T-helper 22 cell (primary cell): ENCODE measurements around the gene STK32B.
"Not testable (repeated sequence)": the region's sequence is repeated elsewhere in the genome, so short reads cannot be mapped to it uniquely, and the experiment has no call there.

ENCODE experiments used
- DNase-seq: peaks from one replicate; pipeline ENCODE4 v3.0.0-alpha.2; 2020; ENCODE audit warnings: low read depth

Gene STK32B

DNA sequence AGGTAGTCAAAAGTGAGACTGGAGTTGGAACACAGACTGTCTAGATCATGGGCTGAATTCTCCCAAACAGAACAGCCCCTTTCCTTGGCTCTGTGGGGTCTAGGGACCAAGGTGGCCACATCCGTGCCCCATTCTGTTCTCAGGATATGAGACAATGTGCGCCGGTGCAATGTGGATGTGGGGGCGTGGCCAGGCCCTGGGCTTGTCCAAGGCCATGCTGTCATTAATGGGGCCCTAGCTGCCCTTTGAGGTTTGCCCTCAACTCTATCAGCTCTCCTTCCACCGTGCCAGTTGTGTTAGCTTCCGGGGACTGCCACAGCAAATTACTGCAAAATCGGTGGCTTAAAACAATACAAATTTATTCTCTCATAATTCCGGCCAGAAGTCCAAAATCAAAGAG, 344.5 kb downstream of the STK32B start:
- no peak for DNase-seq

DNA sequence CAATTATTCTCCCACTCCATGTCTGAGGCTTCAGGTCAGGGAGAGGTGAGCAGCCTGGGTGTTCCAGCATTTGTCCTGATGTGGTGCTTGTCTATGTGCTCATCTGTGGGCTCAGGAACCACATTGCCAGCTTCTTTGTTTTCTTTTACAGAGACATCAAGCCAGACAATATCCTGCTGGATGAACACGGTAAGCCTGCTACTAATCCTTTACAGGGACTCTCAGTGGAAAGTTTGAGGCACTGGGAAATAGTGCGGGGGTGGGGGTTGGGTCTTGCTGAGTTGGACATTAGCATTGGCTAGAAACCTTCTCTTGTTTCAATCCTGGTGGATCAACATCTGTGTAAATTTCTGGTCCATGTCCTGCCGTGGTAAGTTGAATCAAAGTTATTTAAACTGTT, 346.8 kb downstream of the STK32B start:
- DNase-seq = no peak

GRCh38 chr4:5399124-5399523, 347.8 kb downstream of the STK32B start:
- DNase-seq = no peak

DNA sequence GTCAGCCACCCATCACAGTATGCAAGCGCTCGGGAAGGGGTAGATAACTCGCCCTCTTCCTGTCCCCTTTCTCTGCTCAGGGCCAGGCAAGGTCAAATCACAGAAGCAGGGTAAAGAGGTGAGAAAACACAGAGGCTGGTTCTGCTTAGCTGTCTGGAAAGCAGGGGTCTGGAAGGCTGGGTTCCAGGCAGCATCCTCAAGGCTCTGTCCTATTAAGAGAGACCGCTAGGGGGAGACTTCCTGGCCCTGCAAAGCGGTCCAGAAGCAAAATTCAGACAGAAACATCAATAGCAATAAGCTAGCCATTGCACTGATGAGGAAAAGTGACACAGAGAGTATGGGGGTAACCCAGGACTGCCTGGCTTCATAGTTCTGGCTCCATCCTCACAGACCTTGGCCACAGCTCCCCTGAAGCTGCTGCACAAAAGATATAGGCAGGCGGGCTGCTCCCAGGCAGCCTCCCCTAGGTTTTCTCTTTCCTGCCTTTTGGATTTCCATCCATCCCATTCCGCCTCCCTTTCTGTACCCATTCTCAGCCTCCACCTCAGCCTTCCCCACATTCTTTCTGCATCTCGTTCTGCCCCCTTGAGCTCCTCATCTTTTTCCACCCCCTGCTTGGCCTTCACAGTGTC, 348.6 kb downstream of the STK32B start:
- DNase-seq = no peak

GRCh38 chr4:5403746-5404497, 352.6 kb downstream of the STK32B start:
- DNase-seq = no peak

DNA sequence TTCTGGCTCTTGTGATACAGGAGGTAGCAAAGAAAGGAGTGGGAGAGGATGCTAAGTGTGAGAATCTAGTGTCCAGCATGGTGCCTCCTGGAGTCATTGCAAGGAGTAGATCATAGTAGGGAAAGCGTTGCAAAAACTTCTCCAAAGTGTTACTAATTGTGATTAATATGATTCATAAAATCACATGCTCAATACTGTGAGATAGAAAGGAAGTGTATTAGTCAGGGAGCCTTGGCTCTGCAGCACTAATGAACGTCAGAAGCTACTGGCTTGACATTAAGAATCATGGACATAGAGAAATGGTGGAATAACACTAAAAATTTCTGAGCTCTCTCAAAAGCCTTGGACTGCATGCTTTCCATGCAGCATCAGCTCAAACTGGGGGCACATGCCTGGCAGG, 358.0 kb downstream of the STK32B start:
- DNase-seq = no peak

DNA sequence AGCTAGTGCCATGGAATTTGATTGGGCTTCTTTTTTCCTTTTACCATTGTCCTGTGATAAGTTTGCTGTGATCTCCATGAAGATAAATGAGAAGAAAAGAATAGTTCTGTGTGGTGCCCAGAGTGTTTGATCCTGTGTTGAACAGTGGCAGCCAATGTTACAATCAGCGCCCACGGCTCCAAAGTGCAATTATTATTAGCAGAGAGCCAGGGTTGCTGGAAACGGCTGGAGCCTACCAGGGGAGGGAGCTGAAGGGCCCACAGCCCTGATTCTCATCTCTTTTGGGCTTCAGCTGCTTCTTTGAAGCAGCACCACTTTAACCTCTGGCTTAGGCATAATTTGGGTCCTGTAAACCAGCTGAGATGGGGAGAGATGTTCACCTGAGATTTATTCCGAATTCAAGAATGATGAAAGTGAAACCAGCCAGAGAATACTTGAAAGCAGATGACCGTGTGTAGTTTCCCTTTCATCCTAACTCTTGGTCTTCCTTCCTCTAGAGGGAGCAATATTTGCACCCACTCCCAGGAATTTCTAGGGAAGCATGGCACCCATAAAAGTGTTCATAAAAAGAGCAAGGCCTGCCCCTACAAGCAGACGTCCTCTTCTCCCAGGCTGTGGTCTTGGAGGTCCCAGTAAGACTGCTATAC, 358.8 kb downstream of the STK32B start:
- no peak for DNase-seq

GRCh38 chr4:5412296-5412695, 361.0 kb downstream of the STK32B start:
- DNase-seq = no peak

DNA sequence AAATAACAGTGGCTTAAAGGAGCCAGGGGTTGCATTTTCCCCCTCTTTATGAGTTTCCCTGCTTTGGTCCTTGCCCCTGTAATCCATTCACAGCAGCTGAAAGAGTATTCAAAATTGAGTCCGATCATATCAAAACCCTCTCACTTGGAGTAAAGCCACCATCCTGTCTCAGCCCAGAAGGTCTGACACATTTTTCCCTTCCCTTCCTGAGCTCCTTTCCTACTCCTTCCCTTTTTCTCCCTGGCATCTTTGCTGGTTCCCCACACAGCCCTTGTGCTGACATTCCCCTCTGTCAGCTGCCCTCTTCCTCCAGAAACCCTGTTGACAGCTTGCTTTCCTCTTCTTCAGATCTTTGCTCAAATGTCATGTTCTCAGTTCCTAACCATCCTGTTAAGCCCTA, 361.5 kb downstream of the STK32B start:
- DNase-seq = no peak

GRCh38 chr4:5416637-5417036, 365.4 kb downstream of the STK32B start:
- no peak for DNase-seq

DNA sequence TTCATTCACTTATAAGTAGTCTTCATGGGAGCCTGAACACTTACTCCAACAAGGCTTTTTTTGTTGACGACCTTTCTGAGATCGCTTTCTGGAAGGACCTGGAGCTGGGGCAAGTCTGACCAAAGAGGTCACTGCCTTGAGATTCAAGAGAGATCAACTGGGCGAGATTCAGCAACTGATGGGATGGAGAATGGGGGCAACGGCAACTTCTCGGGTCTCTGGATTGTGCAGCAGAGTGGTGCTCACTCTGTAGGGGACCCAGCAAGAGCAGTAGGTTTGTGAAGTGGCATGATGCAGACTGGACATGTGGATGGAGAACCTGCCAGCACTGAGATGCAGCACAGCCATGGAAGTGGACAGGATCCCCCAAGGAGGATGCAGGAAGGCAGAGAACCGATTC, 369.0 kb downstream of the STK32B start:
- DNase-seq = no peak

DNA sequence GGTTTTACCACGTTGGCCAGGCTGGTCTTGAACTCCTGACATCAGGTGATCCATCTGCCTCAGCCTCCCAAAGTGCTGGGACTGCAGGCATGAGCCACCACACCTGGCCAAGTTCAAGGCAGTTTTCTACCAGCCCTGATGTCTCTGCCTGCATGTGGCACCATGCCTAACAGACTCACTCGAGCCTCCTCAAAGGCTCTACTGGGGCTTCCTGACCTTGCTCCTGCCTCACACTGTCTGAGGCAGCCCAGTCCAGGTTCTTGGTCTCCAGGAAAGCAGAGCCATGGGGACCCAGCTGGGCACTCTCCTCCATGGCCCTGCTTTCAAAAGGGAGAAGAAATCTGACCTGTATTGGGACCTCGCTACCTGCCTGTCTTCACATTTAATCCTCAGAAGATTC, 370.1 kb downstream of the STK32B start:
- no peak for DNase-seq

- no peak for DNase-seq
Measured at GRCh38 chr4:5422195-5422594, 370.9 kb downstream of the STK32B start.

DNA sequence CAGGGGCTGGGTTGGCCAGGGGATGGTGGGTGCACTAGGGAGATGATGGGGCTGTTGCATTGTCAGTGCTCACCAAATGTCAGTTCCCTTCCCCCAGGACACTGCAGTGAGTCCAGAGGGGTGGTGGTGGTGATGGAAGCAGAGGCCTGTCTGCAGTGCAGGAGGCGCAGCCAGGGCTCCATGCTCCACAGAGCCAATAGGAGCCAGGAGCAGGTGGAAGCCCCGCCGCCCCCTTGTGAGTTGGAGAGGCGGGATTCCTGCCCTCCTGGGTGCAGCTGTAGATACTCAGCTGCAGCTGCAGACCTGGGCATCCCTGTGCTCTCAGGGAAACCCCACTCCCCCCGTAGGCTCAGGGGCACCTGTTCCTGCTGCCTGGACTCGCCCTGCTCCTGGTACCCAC, 372.4 kb downstream of the STK32B start:
- DNase-seq = no peak

DNA sequence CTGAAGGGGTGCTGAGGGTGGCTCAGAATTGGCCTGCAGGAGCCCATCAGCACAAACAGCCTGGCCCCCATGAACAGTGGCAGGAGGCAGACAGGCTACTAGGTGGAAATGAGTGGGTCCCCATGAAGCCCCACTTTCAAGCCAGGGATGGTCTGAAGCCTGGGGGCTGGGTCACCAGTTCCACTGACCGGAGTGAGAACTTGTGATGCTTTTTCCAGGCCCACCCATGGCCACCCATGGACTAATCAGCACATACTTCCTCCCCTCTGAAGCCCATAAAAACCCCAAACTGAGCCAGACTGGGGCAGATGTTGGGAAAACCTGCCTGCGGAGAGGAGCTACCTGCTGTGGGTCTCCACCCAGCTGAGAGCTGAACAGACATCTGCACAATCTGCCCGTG, 372.9 kb downstream of the STK32B start:
- no peak for DNase-seq

GRCh38 chr4:5424901-5425300, 373.6 kb downstream of the STK32B start:
- DNase-seq = no peak

DNA sequence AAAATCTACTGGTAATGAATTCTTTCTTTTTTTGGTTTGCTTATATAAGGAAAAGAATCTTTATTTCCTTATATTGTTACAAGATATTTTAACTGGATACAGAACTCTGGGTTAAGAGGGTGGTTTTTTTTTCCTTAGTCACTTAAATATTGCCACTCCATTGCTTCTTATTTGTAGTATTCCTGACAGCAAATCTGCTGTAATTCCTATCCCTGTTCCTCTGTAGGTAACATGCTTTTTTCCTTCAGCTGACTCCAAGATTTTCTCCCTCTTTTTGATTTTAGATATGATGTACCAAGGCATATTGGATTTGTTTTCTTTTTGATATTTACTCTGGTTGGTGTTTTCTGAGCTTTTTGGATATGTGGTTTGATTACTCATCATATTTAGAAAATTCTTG, 378.5 kb downstream of the STK32B start:
- no peak for DNase-seq

DNA sequence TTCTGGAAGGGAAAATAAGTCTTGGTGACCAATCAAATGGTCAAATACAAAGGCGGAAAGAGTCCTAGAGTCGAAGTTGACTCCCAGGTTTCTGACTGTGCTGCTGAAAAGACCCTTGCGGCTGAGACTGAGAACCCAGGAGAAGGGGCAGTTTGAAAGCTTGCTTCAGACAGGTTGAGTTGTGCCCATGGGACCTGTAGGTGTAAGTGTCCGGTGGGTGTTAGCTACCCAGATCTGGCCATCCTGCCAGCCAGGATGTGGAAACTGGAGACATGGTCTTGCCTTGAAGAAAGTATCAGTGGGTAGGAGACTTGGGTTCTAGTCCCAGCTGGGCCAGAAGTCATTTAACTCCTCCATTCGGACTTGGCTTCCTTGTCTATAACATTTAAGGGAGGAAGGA, 381.9 kb downstream of the STK32B start:
- no peak for DNase-seq

DNA sequence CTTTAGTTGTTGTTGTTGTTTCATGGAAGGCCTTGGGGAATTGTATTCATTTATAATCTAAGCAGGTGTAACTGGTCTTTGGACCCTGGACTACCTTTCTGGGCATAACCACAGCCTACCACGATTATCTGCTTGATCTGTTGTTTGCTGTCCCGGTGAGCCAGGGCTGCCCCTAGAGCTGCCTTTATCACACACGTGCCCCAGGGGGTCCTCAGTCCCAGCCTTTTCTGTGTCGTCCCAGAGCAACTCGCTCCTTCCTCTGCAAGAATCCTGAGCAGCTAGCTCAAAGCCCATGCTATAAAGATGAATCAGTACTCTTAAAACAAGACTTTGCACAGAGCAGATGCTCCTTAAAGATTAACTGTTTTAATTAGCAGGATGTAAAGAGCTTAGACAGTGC, 383.9 kb downstream of the STK32B start:
- no peak for DNase-seq

GRCh38 chr4:5435823-5436222, 384.5 kb downstream of the STK32B start:
- DNase-seq = no peak

DNA sequence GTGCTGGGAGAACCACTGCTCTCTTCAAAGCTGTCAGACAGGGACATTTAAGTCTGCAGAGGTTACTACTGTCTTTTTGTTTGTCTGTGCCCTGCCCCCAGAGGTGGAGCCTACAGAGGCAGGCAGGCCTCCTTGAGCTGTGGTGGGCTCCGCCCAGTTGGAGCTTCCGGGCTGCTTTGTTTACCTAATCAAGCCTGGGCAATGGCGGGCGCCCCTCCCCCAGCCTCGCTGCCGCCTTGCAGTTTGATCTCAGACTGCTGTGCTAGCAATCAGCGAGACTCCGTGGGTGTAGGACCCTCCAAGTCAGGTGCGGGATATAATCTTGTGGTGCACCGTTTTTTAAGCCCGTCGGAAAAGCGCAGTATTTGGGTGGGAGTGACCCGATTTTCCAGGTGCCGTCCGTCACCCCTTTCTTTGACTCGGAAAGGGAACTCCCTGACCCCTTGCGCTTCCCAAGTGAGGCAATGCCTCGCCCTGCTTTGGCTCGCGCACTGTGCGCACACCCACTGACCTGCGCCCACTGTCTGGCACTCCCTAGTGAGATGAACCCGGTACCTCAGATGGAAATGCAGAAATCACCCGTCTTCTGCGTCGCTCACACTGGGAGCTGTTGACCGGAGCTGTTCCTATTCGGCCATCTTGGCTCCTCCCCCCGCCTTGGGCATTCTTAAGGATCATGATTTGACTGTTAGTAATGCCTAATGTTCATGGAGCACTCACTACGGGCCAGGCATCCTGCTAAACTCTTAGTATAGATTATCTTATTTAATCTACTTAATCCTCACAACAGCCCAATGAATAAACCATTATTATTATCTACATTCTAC, 392.9 kb downstream of the STK32B start:
- DNase-seq = not testable (repeated sequence)

DNA sequence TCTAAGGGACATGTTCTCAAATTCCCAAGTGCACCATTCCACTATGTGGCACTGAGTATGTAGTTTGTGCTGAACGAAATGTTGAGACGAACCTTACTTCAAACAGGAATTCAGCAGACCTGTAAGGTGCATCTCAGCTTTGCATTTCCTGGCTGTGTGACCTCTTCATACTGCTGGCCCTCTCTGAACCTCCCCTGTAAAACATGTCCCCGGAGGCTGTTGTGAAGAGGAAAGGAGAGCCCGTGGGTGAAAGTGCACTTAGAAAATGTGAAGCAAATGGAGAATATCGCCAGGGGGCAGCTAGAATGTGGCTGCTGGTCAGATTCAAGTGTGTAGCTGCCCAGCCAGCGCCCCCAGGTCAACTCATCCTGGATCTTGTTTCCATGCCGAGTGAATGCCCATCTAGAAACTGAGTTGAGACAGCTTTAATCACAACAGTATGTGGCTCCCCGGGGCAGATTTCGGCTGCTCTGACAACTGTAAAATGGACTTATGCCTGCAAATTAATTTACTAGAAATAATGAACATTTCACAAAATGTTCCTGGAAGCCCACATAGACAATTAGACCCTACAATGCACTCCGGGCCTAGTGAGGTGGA, 393.7 kb downstream of the STK32B start:
- no peak for DNase-seq
